Sigmoid colon (tissue), 3 donors: ENCODE data around the gene ZNF687.

Experiments used
- POLR2A ChIP-seq, 2 donors: fragments of 450-650 bp; IDR thresholded peaks; one replicate each; pipeline ENCODE4 v1.6.1; 2016; ENCODE audit warnings: antibody characterized with exemption in 2 of 2, mild to moderate bottlenecking in 2 of 2, moderate library complexity in 2 of 2
- TF ChIP-seq, protein P1 (sequence below), 4 experiments: fragments of 450-650 bp in 3 of 4; fragments of 200-600 bp in 1 of 4; IDR thresholded peaks; one replicate each; pipeline ENCODE4 v1.5.1; 2016 to 2019; ENCODE audit warnings: antibody characterized with exemption in 4 of 4, mild to moderate bottlenecking in 3 of 4, moderate library complexity in 2 of 4

DNA sequence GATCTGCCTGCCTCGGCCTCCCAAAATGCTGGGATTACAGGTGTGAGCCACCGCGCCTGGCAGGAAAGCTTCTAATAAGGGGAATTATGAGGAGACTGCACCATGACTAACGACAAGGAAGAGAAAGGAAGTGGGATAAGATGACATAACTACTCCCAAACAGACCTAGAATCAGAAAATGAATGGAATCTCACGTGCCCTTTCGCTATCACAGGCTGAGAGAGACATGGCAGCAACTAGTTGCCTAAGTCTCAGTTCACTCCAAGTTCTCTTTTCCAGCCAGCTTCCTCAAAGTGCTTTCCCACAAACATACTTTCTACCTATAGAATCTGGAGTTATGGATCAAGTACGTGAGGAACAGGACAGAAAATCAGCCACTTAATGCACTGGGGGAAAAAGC lies 43.1 kb downstream of the ZNF687 start:
- TF ChIP-seq, protein P1, sequence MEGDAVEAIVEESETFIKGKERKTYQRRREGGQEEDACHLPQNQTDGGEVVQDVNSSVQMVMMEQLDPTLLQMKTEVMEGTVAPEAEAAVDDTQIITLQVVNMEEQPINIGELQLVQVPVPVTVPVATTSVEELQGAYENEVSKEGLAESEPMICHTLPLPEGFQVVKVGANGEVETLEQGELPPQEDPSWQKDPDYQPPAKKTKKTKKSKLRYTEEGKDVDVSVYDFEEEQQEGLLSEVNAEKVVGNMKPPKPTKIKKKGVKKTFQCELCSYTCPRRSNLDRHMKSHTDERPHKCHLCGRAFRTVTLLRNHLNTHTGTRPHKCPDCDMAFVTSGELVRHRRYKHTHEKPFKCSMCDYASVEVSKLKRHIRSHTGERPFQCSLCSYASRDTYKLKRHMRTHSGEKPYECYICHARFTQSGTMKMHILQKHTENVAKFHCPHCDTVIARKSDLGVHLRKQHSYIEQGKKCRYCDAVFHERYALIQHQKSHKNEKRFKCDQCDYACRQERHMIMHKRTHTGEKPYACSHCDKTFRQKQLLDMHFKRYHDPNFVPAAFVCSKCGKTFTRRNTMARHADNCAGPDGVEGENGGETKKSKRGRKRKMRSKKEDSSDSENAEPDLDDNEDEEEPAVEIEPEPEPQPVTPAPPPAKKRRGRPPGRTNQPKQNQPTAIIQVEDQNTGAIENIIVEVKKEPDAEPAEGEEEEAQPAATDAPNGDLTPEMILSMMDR (IDR thresholded peaks at IDR 0.05) = no peak
- TF ChIP-seq POLR2A (IDR thresholded peaks at IDR 0.05) = no peak
